Stimulated activated CD8-positive, alpha-beta memory T cell treated with anti-CD3 and anti-CD28 coated beads, Interleukin-7, amount 100 ng/mL, for 1 hour (primary cell): ENCODE measurements around the gene CCDC28B.
"Not testable (repeated sequence)": the region's sequence is repeated elsewhere in the genome, so short reads cannot be mapped to it uniquely, and the experiment has no call there.

Source experiments
- DNase-seq, 2 donors: peaks; one replicate each; pipeline ENCODE4 v3.0.0-alpha.2; 2020; ENCODE audit warnings: low read depth in 2 of 2

CCDC28B gene

GRCh38 chr1:32200226-32201010 lies at the start of gene CCDC28B:
CCDC28B (plus strand) TSS chr1:32200595; CDS start chr1:32201936, 1,341 bp downstream.
- no peak for DNase-seq

GRCh38 chr1:32150847-32151246 lies 49.5 kb upstream of the CCDC28B start:
- no peak for DNase-seq

- DNase-seq, result no peak
These were observed 49.0 kb upstream of the CCDC28B start for GRCh38 chr1:32151319-32151787.

- DNase-seq, result no peak
These were observed 41.2 kb upstream of the CCDC28B start for GRCh38 chr1:32159189-32159588.

- no peak for DNase-seq
These were observed 37.0 kb upstream of the CCDC28B start for GRCh38 chr1:32163405-32163804.

- not testable (repeated sequence) for DNase-seq
These were observed 34.8 kb upstream of the CCDC28B start for GRCh38 chr1:32165633-32166032.

GRCh38 chr1:32170991-32171390 lies 29.4 kb upstream of the CCDC28B start:
- DNase-seq, result no peak

- no peak for DNase-seq
These were observed 27.7 kb upstream of the CCDC28B start for GRCh38 chr1:32172621-32173245.

GRCh38 chr1:32178380-32179192 lies 21.8 kb upstream of the CCDC28B start:
- no peak for DNase-seq

- DNase-seq, result no peak
These were observed 21.3 kb upstream of the CCDC28B start for GRCh38 chr1:32179193-32179442.

GRCh38 chr1:32179443-32180185 lies 20.8 kb upstream of the CCDC28B start, which contains the start of gene TXLNA:
TXLNA (plus strand) TSS chr1:32179675; CDS start chr1:32180346, 671 bp downstream.
- peak; percentile 73 to 74 for DNase-seq

GRCh38 chr1:32180186-32181060 lies 20.0 kb upstream of the CCDC28B start:
- DNase-seq, result no peak

- DNase-seq, result no peak
These were observed 19.3 kb upstream of the CCDC28B start for GRCh38 chr1:32181065-32181464.

- DNase-seq, result no peak
These were observed 18.8 kb upstream of the CCDC28B start for GRCh38 chr1:32181563-32181962.

- DNase-seq, result no peak
These were observed 18.3 kb upstream of the CCDC28B start for GRCh38 chr1:32182060-32182459.

GRCh38 chr1:32184650-32185049 lies 15.7 kb upstream of the CCDC28B start:
- DNase-seq, result no peak

GRCh38 chr1:32186077-32186476 lies 14.3 kb upstream of the CCDC28B start:
- no peak for DNase-seq

GRCh38 chr1:32186491-32186890 lies 13.9 kb upstream of the CCDC28B start:
- DNase-seq, result no peak

- no peak for DNase-seq
These were observed 12.5 kb upstream of the CCDC28B start for GRCh38 chr1:32187850-32188249.

GRCh38 chr1:32192220-32192948 lies 8.0 kb upstream of the CCDC28B start:
- no peak for DNase-seq
